OCI-LY1 (cell line): ENCODE results near the gene FOSB.

Experiments
- H2AFZ ChIP-seq: fragments of 200-600 bp; sonication (generic), shearing (Covaris generic); 2 replicates; pipeline ENCODE4 v1.6.0; 2014; ENCODE audit warnings: antibody characterized with exemption, mild to moderate bottlenecking, low read length
- H3F3A ChIP-seq: fragments of 200-600 bp; sonication (generic), shearing (Covaris generic); 2 replicates; pipeline ENCODE4 v1.6.0; 2014; ENCODE audit warnings: mild to moderate bottlenecking, antibody characterized with exemption, low read length, moderate library complexity; ENCODE audit not compliant: insufficient read depth
- H3K27ac ChIP-seq: fragments of 200-600 bp; sonication (generic); 2 replicates; pipeline ENCODE4 v1.5.1; 2014; ENCODE audit warnings: low read length, mixed run types, mild to moderate bottlenecking, low read depth; ENCODE audit not compliant: poor library complexity, severe bottlenecking
- H3K27me3 ChIP-seq: fragments of 200-600 bp; sonication (generic); 2 replicates; pipeline ENCODE4 v1.6.0; 2014; ENCODE audit warnings: antibody characterized with exemption, mild to moderate bottlenecking, low read length, moderate library complexity; ENCODE audit not compliant: insufficient read depth
- H3K36me3 ChIP-seq: fragments of 200-600 bp; sonication (generic); 2 replicates; pipeline ENCODE4 v1.6.1; 2014; ENCODE audit warnings: mild to moderate bottlenecking, antibody characterized with exemption, low read length, moderate library complexity, mixed read lengths; ENCODE audit not compliant: insufficient read depth
- H3K4me1 ChIP-seq: fragments of 200-600 bp; sonication (generic); 2 replicates; pipeline ENCODE4 v1.5.1; 2014; ENCODE audit warnings: mild to moderate bottlenecking, low read length, moderate library complexity; ENCODE audit not compliant: insufficient read depth, severe bottlenecking
- H3K4me2 ChIP-seq: fragments of 200-600 bp; sonication (generic), shearing (Covaris generic); 2 replicates; pipeline ENCODE4 v1.6.1; 2014; ENCODE audit warnings: low read length
- H3K4me3 ChIP-seq: fragments of 200-600 bp; sonication (generic); 2 replicates; pipeline ENCODE4 v1.5.1; 2014; ENCODE audit warnings: low read length, low read depth, mild to moderate bottlenecking, mixed read lengths; ENCODE audit not compliant: poor library complexity, severe bottlenecking
- H3K79me2 ChIP-seq: fragments of 200-600 bp; shearing (Covaris generic); 2 replicates; pipeline ENCODE4 v1.6.1; 2016; ENCODE audit warnings: mixed run types, low read length, mixed read lengths; ENCODE audit not compliant: insufficient read depth
- H3K9ac ChIP-seq: fragments of 200-600 bp; sonication (generic), shearing (Covaris generic); 2 replicates; pipeline ENCODE4 v1.6.1; 2014; ENCODE audit warnings: mild to moderate bottlenecking, low read length, mixed read lengths
- H3K9me2 ChIP-seq: fragments of 200-600 bp; sonication (generic), shearing (Covaris generic); 2 replicates; pipeline ENCODE4 v1.6.1; 2014; ENCODE audit warnings: low read depth, mild to moderate bottlenecking, low read length, mixed read lengths
- H3K9me3 ChIP-seq: fragments of 200-600 bp; shearing (Covaris generic); 2 replicates; pipeline ENCODE4 v1.6.1; 2014; ENCODE audit warnings: low read length, mixed read lengths
- H4K20me1 ChIP-seq: fragments of 200-600 bp; sonication (generic), shearing (Covaris generic); 2 replicates; pipeline ENCODE4 v1.6.0; 2016; ENCODE audit warnings: mild to moderate bottlenecking, low read length; ENCODE audit not compliant: insufficient read depth
- CTCF ChIP-seq: fragments of 200-600 bp; sonication (generic), shearing (Covaris generic); IDR thresholded peaks from 2 replicates; pipeline ENCODE4 v1.5.1; 2017; ENCODE audit warnings: mild to moderate bottlenecking, antibody characterized with exemption, low read length, moderate library complexity, mixed read lengths
- EZH2 ChIP-seq: fragments of 200-600 bp; sonication (generic), shearing (Covaris generic); IDR thresholded peaks from 2 replicates; pipeline ENCODE4 v1.8.0; 2017; ENCODE audit warnings: borderline replicate concordance, mixed run types, mild to moderate bottlenecking, antibody characterized with exemption, low read length, moderate library complexity, mixed read lengths

The FOSB gene

GRCh38 chr19:45477186-45477585 lies 9.4 kb downstream of the FOSB start:
- H3K9ac ChIP-seq = no peak overlapping the region
- no peak for TF ChIP-seq EZH2
- no peak for TF ChIP-seq CTCF
- H3K9me2 ChIP-seq = no peaks in the 10 kb centered on the region
- no peaks in the 10 kb centered on the region for H3K36me3 ChIP-seq
- H3K4me2 ChIP-seq = no peak overlapping the region
- H3K4me3 ChIP-seq = no peak overlapping the region
- H3K4me1 ChIP-seq = peaks cover 18% of the 10 kb centered on the region
- H3K27me3 ChIP-seq = peaks cover 7% of the 10 kb centered on the region
- no peak overlapping the region for H2AFZ ChIP-seq
- H3K9me3 ChIP-seq = no peaks in the 10 kb centered on the region
- H3K79me2 ChIP-seq = no peaks in the 10 kb centered on the region
- no peaks in the 10 kb centered on the region for H4K20me1 ChIP-seq
- no peak overlapping the region for H3K27ac ChIP-seq
- H3F3A ChIP-seq = no peaks in the 10 kb centered on the region

GRCh38 chr19:45477713-45478453 lies 10.1 kb downstream of the FOSB start:
- H3K36me3 ChIP-seq = no peaks in the 10 kb centered on the region
- H3F3A ChIP-seq = no peaks in the 10 kb centered on the region
- H3K9ac ChIP-seq = peak overlapping the region; percentile 84
- TF ChIP-seq EZH2 (no peak), CTCF (no peak)
- no peaks in the 10 kb centered on the region for H3K9me2 ChIP-seq
- H3K9me3 ChIP-seq = no peaks in the 10 kb centered on the region
- H2AFZ ChIP-seq = no peak overlapping the region
- H3K79me2 ChIP-seq = no peaks in the 10 kb centered on the region
- H3K4me1 ChIP-seq = peaks cover 18% of the 10 kb centered on the region
- peak overlapping the region; percentile 92 for H3K27ac ChIP-seq
- H3K4me2 ChIP-seq = peak overlapping the region; percentile 92
- H3K27me3 ChIP-seq = peaks cover 4% of the 10 kb centered on the region; the same call in 1 of the 2 replicates
- H4K20me1 ChIP-seq = no peaks in the 10 kb centered on the region
- H3K4me3 ChIP-seq = peak overlapping the region; percentile 68

- Histone ChIP-seq H3K9me3 (no peaks in the 10 kb centered on the region), H3K79me2 (no peaks in the 10 kb centered on the region), H3K27ac (peak overlapping the region; percentile 92), H3F3A (no peaks in the 10 kb centered on the region), H4K20me1 (no peaks in the 10 kb centered on the region), H3K4me2 (peak overlapping the region; percentile 92), H3K4me1 (peaks cover 18% of the 10 kb centered on the region), H3K27me3 (peaks cover 4% of the 10 kb centered on the region; the same call in 1 of the 2 replicates), H2AFZ (peak overlapping the region; percentile 89), H3K9me2 (no peaks in the 10 kb centered on the region), H3K9ac (peak overlapping the region; percentile 84), H3K4me3 (peak overlapping the region; percentile 68), H3K36me3 (no peaks in the 10 kb centered on the region)
- TF ChIP-seq EZH2 = no peak
- peak; percentile 93 for TF ChIP-seq CTCF
Observed at GRCh38 chr19:45478454-45479238, 10.8 kb downstream of the FOSB start.
